CD4-positive, CD25-positive, alpha-beta regulatory T cell (primary cell): ENCODE data around the gene NEK11. TPM values are rescaled to one million over a fixed set of nuclear protein-coding genes. Genes with fewer than 3 reads are reported as not detected.

Experiments
- ATAC-seq, 2 donors: fragments of 150-1000 bp; cut with Tn5 transposase; one replicate each; pipeline ENCODE4 v1.10.0; 2021; ENCODE audit warnings: low read depth in 2 of 2, moderate number of reproducible peaks in 2 of 2, moderate library complexity in 1 of 2
- DNase-seq, 3 donors: peaks; one replicate each; pipeline versions ENCODE4 v3.0.0 to v3.0.0-alpha.2; 2012 to 2022; ENCODE audit warnings: mixed read lengths in 1 of 3
- H3K27ac ChIP-seq: one replicate; pipeline ENCODE4 v1.7.0; 2013; ENCODE audit warnings: mild to moderate bottlenecking, low read length; ENCODE audit not compliant: insufficient read depth, poor library complexity, severe bottlenecking
- H3K27me3 ChIP-seq: one replicate; pipeline ENCODE4 v1.7.0; 2013; ENCODE audit warnings: low read length; ENCODE audit not compliant: control insufficient read depth, insufficient read depth
- H3K36me3 ChIP-seq: one replicate; pipeline ENCODE4 v1.7.0; 2013; ENCODE audit warnings: mild to moderate bottlenecking, low read length, moderate library complexity; ENCODE audit not compliant: control insufficient read depth, insufficient read depth
- H3K4me1 ChIP-seq: 2 replicates; pipeline ENCODE4 v1.7.0; 2013; ENCODE audit warnings: mild to moderate bottlenecking, low read length; ENCODE audit not compliant: insufficient read depth, control insufficient read depth, poor library complexity, severe bottlenecking
- H3K4me3 ChIP-seq: one replicate; pipeline ENCODE4 v1.7.0; 2013; ENCODE audit warnings: low read depth, mild to moderate bottlenecking, low read length, moderate library complexity
- H3K9me3 ChIP-seq, 2 experiments: 1 replicate in 1 of 2; 2 replicates in 1 of 2; pipeline ENCODE4 v1.7.0; 2013; ENCODE audit warnings: low read length in 2 of 2, mild to moderate bottlenecking in 1 of 2, moderate library complexity in 1 of 2; ENCODE audit not compliant: control insufficient read depth in 2 of 2
- H3K27ac Mint-ChIP-seq, 3 donors: one replicate each; pipeline ENCODE4 v1.8.0; 2020 to 2022; ENCODE audit warnings: mild to moderate bottlenecking in 3 of 3, mixed read lengths in 3 of 3, moderate library complexity in 2 of 3
- H3K27me3 Mint-ChIP-seq: one replicate; pipeline ENCODE4 v1.8.0; 2022; ENCODE audit warnings: mild to moderate bottlenecking, mixed read lengths
- H3K36me3 Mint-ChIP-seq: one replicate; pipeline ENCODE4 v1.8.0; 2020; ENCODE audit warnings: mixed read lengths
- H3K4me1 Mint-ChIP-seq, 4 donors: one replicate each; pipeline ENCODE4 v1.8.0; 2020 to 2022; ENCODE audit warnings: mixed read lengths in 4 of 4, mild to moderate bottlenecking in 1 of 4
- H3K4me3 Mint-ChIP-seq, 4 donors: one replicate each; pipeline ENCODE4 v1.8.0; 2020 to 2022; ENCODE audit warnings: mild to moderate bottlenecking in 4 of 4, mixed read lengths in 4 of 4, moderate library complexity in 3 of 4
- H3K9me3 Mint-ChIP-seq, 7 donors: one replicate each; pipeline ENCODE4 v1.8.0; 2020 to 2022; ENCODE audit warnings: mixed read lengths in 7 of 7, mild to moderate bottlenecking in 3 of 7, moderate library complexity in 2 of 7
- polyA plus RNA-seq, 4 donors: library from polyadenylated mRNA; unstranded; fragments of 300-500 nt; fragmentation: Illumina TruSeq; gene quantifications; one replicate each; pipeline ENCODE4 v1.2.3, GENCODE V29; 2021
- total RNA-seq: library from RNA; stranded (reverse); gene quantifications from one replicate; pipeline ENCODE4 v1.2.3, GENCODE V29; 2022

The NEK11 gene
- total and polyA plus RNA-seq, 5 donors from 2014 or later = 1.1 to 3.3 (median 1.7) TPM

DNA sequence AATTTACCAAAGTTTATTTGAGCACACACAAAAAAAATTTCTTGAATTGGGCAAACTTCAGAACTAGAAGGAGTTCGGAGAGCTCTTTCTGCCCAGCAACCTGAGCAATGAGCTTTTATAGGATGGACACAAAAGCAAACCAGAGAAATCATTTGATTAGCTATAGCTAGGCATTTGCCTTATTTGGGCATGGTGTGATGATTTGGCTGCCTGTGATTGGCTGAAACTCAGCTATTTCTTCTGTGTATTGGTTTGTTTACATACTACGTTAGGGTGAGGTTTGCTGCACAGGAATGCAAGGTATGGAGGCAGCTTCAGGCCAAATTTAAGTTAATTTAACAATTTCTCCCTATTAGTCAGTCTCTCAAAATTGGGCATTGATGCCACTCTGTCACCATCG is 65.1 kb downstream of the NEK11 start:
- peaks cover 0 to 4% (median 0%) of the 10 kb centered on the region in 4 donors for H3K4me1 Mint-ChIP-seq
- H3K36me3 ChIP-seq = no peaks in the 10 kb centered on the region
- DNase-seq (no peak), ATAC-seq (no peak)
- no peak overlapping the region for H3K27ac Mint-ChIP-seq
- no peaks in the 10 kb centered on the region for H3K36me3 Mint-ChIP-seq
- H3K9me3 ChIP-seq = no peaks in the 10 kb centered on the region
- no peaks in the 10 kb centered on the region for H3K27me3 Mint-ChIP-seq
- H3K9me3 Mint-ChIP-seq = no peaks in the 10 kb centered on the region
- H3K4me1 ChIP-seq = no peaks in the 10 kb centered on the region
- H3K4me3 ChIP-seq = no peak overlapping the region
- no peaks in the 10 kb centered on the region for H3K27me3 ChIP-seq
- no peak overlapping the region for H3K27ac ChIP-seq
- H3K4me3 Mint-ChIP-seq = no peak overlapping the region

DNA sequence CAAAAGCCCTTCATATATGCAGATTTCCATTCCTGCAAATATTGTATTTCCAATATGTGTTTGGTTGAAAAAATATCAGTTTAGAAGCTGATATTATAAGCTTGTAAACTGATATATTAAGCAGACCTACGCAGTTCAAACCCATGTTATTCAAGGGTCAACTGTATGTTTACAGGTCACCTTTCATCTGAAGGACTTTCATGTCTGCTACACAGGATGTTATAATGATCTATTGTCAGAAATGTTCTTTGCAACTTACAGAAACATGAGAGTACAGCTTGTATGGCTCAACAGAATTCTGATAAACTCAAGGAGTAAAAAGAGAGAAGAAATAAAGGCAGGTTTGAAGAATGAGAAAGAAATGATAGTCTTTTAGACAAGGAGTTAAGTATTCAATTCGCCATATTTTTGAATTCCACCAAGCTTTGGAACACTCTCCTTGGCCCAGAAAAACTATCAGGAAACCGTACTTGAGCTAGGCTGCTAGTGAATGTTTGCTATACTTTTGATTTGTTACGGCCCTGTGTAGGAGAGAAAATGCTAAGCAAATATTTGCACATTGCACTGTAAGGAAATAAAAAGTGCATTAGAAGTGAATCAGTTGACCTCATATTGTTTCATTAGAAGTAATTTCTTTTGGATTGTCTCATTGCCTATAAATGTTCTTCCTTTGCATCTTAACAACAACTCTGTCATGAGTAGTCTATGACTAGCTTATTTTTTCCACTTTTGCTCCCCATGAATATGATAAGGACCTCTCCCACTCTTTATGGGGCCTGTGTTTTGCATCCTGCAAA is 81.2 kb downstream of the NEK11 start:
- Mint-ChIP-seq H3K27me3 (no peaks in the 10 kb centered on the region), H3K4me1 (no peaks in the 10 kb centered on the region), H3K4me3 (no peak overlapping the region), H3K36me3 (no peaks in the 10 kb centered on the region), H3K9me3 (peaks cover 0 to 5% (median 3%) of the 10 kb centered on the region in 7 donors), H3K27ac (no peak overlapping the region)
- DNase-seq (no peak), ATAC-seq (no peak)
- no peaks in the 10 kb centered on the region for H3K27me3 ChIP-seq
- no peak overlapping the region for H3K27ac ChIP-seq
- no peaks in the 10 kb centered on the region for H3K4me1 ChIP-seq
- no peaks in the 10 kb centered on the region for H3K9me3 ChIP-seq
- H3K36me3 ChIP-seq = no peaks in the 10 kb centered on the region
- no peak overlapping the region for H3K4me3 ChIP-seq

DNA sequence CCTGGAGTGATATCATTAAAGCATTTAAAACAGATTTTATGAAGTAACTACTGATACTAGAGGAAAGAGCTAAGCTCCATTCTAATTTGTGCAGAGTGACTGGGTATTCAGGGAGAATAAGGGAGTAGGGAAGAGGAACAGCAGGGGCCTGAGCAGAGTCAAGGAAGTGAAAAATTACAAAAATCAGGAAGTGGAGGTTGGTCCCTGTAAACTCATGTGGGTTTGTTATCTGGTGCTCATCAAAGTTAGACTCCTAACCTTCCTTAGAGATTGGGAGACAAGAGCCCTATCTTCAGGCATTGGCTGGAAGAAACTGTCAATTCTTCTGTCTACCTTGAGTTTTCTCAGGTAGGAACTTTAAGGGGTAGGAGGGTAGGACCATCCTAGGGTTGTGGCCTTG is 82.5 kb downstream of the NEK11 start:
- H3K36me3 ChIP-seq = no peaks in the 10 kb centered on the region
- no peaks in the 10 kb centered on the region for H3K4me1 ChIP-seq
- no peak overlapping the region for H3K4me3 Mint-ChIP-seq
- DNase-seq (no peak), ATAC-seq (no peak)
- H3K4me3 ChIP-seq = no peak overlapping the region
- no peaks in the 10 kb centered on the region for H3K27me3 ChIP-seq
- H3K9me3 Mint-ChIP-seq = peaks cover 0 to 3% (median 0%) of the 10 kb centered on the region in 7 donors
- no peak overlapping the region for H3K27ac ChIP-seq
- no peaks in the 10 kb centered on the region for H3K4me1 Mint-ChIP-seq
- H3K27me3 Mint-ChIP-seq = no peaks in the 10 kb centered on the region
- H3K27ac Mint-ChIP-seq = no peak overlapping the region
- H3K9me3 ChIP-seq = no peaks in the 10 kb centered on the region
- H3K36me3 Mint-ChIP-seq = no peaks in the 10 kb centered on the region

DNA sequence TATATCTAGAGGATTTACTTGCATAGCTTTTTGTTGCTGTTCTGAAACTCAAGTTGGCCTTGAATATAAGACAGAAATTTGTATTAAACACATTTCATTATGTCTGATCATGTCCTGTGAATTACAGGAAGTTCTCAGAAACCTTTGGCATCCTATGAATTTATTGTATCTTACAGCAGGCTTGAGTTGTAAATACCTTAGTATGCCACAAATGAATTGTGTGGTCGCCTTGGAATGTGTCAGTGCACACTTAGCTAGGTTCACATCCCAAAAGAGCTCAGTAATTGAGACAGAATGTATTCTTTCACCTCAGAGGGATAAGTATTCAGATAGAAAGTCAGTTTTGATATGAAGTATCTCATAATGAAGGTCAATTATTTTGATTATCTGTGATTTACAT is 83.4 kb downstream of the NEK11 start:
- ATAC-seq (no peak), DNase-seq (no peak)
- Histone ChIP-seq H3K27ac (no peak overlapping the region), H3K4me1 (no peaks in the 10 kb centered on the region), H3K4me3 (no peak overlapping the region), H3K36me3 (no peaks in the 10 kb centered on the region), H3K9me3 (no peaks in the 10 kb centered on the region), H3K27me3 (no peaks in the 10 kb centered on the region)
- Mint-ChIP-seq H3K9me3 (peaks cover 0 to 3% (median 0%) of the 10 kb centered on the region in 7 donors), H3K27me3 (no peaks in the 10 kb centered on the region), H3K27ac (no peak overlapping the region), H3K4me1 (no peaks in the 10 kb centered on the region), H3K4me3 (no peak overlapping the region), H3K36me3 (no peaks in the 10 kb centered on the region)

DNA sequence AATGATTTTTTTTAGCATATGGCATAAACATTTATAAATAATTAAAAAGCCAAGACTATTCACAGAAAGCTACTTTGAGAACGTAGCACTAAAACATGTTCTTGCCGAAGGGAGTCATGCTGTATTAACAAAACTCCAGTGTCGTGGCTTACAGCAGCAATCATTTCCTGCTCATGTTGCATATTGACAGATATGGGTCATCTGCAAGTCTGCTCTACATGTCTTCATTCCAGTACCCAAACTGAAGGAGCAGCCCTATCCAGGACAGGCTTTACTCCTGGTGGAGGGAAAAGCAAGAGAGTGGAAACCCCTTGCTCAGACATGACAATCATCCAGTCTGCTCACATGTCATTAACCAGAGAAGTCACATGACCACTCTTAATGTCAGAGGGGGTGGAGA is 87.6 kb downstream of the NEK11 start:
- Histone ChIP-seq H3K27ac (no peak overlapping the region), H3K4me1 (no peaks in the 10 kb centered on the region), H3K9me3 (no peaks in the 10 kb centered on the region), H3K4me3 (no peak overlapping the region), H3K27me3 (no peaks in the 10 kb centered on the region), H3K36me3 (no peaks in the 10 kb centered on the region)
- no peak for DNase-seq
- Mint-ChIP-seq H3K27ac (no peak overlapping the region), H3K27me3 (peaks cover 5% of the 10 kb centered on the region), H3K4me1 (no peaks in the 10 kb centered on the region), H3K4me3 (no peak overlapping the region), H3K9me3 (peaks cover 0 to 12% (median 4%) of the 10 kb centered on the region in 7 donors), H3K36me3 (no peaks in the 10 kb centered on the region)
- no peak for ATAC-seq

DNA sequence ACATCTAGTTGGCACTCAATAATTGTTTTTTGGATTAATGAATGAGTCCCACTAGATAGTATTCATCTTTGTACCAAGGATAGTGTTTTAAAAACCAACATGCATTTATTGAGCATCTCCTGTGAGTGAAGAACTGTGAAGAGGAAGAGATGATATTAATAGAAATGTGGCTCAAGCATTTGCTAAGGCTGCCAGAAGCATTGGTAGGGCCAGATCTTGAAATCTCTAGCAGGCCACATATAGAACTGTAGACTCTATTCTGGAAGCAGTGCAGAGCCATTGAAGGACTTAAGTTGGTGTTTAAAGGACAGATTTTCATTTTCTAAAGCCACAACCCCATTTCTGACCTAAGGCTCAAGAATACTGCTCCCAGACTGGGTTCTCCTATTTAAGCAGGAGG is 99.0 kb downstream of the NEK11 start:
- no peaks in the 10 kb centered on the region for H3K36me3 ChIP-seq
- H3K4me3 Mint-ChIP-seq = no peak overlapping the region
- no peaks in the 10 kb centered on the region for H3K4me1 Mint-ChIP-seq
- H3K36me3 Mint-ChIP-seq = peaks cover 3% of the 10 kb centered on the region
- no peaks in the 10 kb centered on the region for H3K27me3 ChIP-seq
- H3K27ac Mint-ChIP-seq = no peak overlapping the region
- no peaks in the 10 kb centered on the region for H3K27me3 Mint-ChIP-seq
- peaks cover 0 to 15% (median 9%) of the 10 kb centered on the region in 7 donors for H3K9me3 Mint-ChIP-seq
- no peak overlapping the region for H3K27ac ChIP-seq
- DNase-seq = no peak
- ATAC-seq = no peak
- no peaks in the 10 kb centered on the region for H3K4me1 ChIP-seq
- H3K9me3 ChIP-seq = no peaks in the 10 kb centered on the region
- no peak overlapping the region for H3K4me3 ChIP-seq

DNA sequence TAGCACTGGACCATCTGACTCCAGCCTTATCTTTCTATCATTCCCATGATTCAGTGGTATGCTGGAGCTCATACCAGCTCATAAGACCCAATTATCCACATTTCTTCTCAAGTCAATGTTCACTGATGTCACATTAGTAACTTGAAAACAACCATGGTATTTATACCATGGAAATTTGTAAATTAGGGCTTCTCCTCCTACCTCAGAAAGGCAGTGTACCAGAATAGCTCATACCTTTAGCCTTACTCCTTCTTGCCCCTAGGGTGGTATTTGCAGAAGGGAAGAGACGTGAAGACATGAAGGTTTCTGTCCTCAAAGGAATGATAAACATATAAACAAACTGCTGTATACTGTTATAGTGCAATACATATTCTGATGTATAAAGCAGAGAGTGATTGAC is 114.2 kb downstream of the NEK11 start:
- Histone ChIP-seq H3K27me3 (no peaks in the 10 kb centered on the region), H3K27ac (no peak overlapping the region), H3K36me3 (no peaks in the 10 kb centered on the region), H3K4me1 (no peaks in the 10 kb centered on the region), H3K9me3 (no peaks in the 10 kb centered on the region), H3K4me3 (no peak overlapping the region)
- ATAC-seq (no peak), DNase-seq (no peak)
- Mint-ChIP-seq H3K4me3 (no peak overlapping the region), H3K36me3 (no peaks in the 10 kb centered on the region), H3K4me1 (no peaks in the 10 kb centered on the region), H3K9me3 (peaks cover 0 to 1% (median 0%) of the 10 kb centered on the region in 7 donors), H3K27me3 (no peaks in the 10 kb centered on the region), H3K27ac (no peak overlapping the region)

DNA sequence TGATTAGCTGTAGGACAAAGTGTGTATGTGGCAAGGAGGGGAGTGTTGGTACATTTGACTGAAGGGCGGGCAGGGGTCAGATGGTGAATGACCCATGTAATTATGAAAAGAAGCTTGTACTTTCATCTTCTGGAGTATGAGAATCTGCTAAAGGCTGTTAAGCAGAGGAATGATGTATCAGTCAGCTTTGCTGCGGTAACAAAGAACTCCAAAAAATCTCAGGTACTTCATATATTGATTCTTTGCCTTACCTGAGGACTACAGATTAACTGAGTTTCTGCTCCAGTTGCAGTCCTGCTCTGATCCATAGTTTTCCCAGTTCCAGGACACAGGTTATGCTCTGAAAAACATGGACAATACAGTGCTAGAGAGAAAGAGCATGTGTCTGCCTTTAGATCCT is 115.1 kb downstream of the NEK11 start:
- H3K36me3 Mint-ChIP-seq = no peaks in the 10 kb centered on the region
- no peak overlapping the region for H3K4me3 ChIP-seq
- no peaks in the 10 kb centered on the region for H3K27me3 Mint-ChIP-seq

More for the DNA sequence above, 115.1 kb downstream of the NEK11 start:
- Histone ChIP-seq H3K36me3 (no peaks in the 10 kb centered on the region), H3K9me3 (no peaks in the 10 kb centered on the region), H3K4me1 (no peaks in the 10 kb centered on the region), H3K27me3 (no peaks in the 10 kb centered on the region), H3K27ac (no peak overlapping the region)
- Mint-ChIP-seq H3K4me1 (no peaks in the 10 kb centered on the region), H3K4me3 (no peak overlapping the region), H3K9me3 (peaks cover 0 to 1% (median 0%) of the 10 kb centered on the region in 7 donors), H3K27ac (no peak overlapping the region)
- ATAC-seq (no peak), DNase-seq (no peak)
